Right lobe of liver (tissue), 6 donors: ENCODE measurements around the gene TMEM106C. TPM values are rescaled to one million over a fixed set of nuclear protein-coding genes. Genes with fewer than 3 reads are reported as not detected.

ENCODE experiments used
- ATAC-seq, 4 donors: fragments of 200-7000 bp; cut with Tn5 transposase; one replicate each; pipeline ENCODE4 v1.9.1; 2020; ENCODE audit warnings: mild to moderate bottlenecking in 4 of 4, moderate library complexity in 4 of 4
- DNase-seq, 3 donors: peaks; one replicate each; pipeline ENCODE4 v3.0.0-alpha.2; 2020
- H3K27ac ChIP-seq, 3 donors: fragments of 200-600 bp; one replicate each; pipeline ENCODE4 v1.8.0; 2022
- H3K27me3 ChIP-seq, 2 donors: fragments of 200-600 bp; one replicate each; pipeline ENCODE4 v1.8.0; 2022
- H3K36me3 ChIP-seq, 4 donors: fragments of 200-600 bp; sonication (generic) in 1 of 4; one replicate each; pipeline versions ENCODE4 v1.5.1 to v1.8.0; 2017 to 2022; ENCODE audit warnings: control low read depth in 1 of 4
- H3K4me1 ChIP-seq, 4 donors: fragments of 200-600 bp; sonication (generic) in 1 of 4; one replicate each; pipeline versions ENCODE4 v1.5.1 to v1.8.0; 2017 to 2022; ENCODE audit warnings: control low read depth in 1 of 4
- H3K4me3 ChIP-seq, 3 donors: fragments of 200-600 bp; one replicate each; pipeline ENCODE4 v1.8.0; 2022
- H3K9me3 ChIP-seq, 4 donors: fragments of 200-600 bp; sonication (generic) in 1 of 4; one replicate each; pipeline versions ENCODE4 v1.5.1 to v1.8.0; 2017 to 2022; ENCODE audit warnings: control low read depth in 1 of 4
- CTCF ChIP-seq, 4 donors: fragments of 200-600 bp in 3 of 4; fragments of 450-650 bp in 1 of 4; IDR thresholded peaks; one replicate each; pipeline versions ENCODE4 v1.5.1 to v1.8.0; 2016 to 2022; ENCODE audit warnings: antibody characterized with exemption in 4 of 4, mild to moderate bottlenecking in 2 of 4
- POLR2A ChIP-seq: fragments of 450-650 bp; IDR thresholded peaks from one replicate; pipeline ENCODE4 v1.6.1; 2017; ENCODE audit warnings: antibody characterized with exemption, mild to moderate bottlenecking
- WGBS: methylation state at CpG from one replicate; pipeline ENCODE4 v1.1.6; 2018; ENCODE audit warnings: low coverage, low lambda C conversion rate; ENCODE audit not compliant: insufficient coverage; ENCODE audit errors: missing lambda C conversion rate; 5-methylcytosine and 5-hydroxymethylcytosine counted together
- intact Hi-C, 2 donors: fragments of 100-400 bp; cut with DNase I; formaldehyde crosslinking; loops; one replicate each; pipeline versions ENCODE4 v1.11.2 to v1.14.1; 2022
- total RNA-seq, 6 experiments: library from RNA; depleted of rRNA in 2 of 6; stranded (reverse); fragments of >200 nt in 2 of 6; fragmentation: NEBNext Ultra II Directional in 3 of 6; extraction: Animal tissue kit (Norgen Biotek cat#: 25700) in 3 of 6; gene quantifications; one replicate each; pipeline versions ENCODE4 v1.1.0 to v1.2.4, GENCODE V29; 2016 to 2023
- donor health status: DM: no; HTN: yes; CAD: no.
- donor health status: DM: no; HTN: no; CAD: no.
- donor health status: DM: no; HTN: no; CAD: no.
- donor health status: DM: no; HTN: yes; CAD: no.
- donor health status: DM: no; HTN: yes; CAD: no.

TMEM106C gene
- total RNA-seq, 6 experiments from 2014 or later = 13.8 to 55.6 (median 34.7) TPM

- no peaks in the 10 kb centered on the region for H3K9me3 ChIP-seq
- no peaks in the 10 kb centered on the region for H3K27me3 ChIP-seq
- DNase-seq (no peak), ATAC-seq (no peak)
- H3K4me3 ChIP-seq = no peak overlapping the region
- TF ChIP-seq CTCF (IDR thresholded peaks at IDR 0.05) (no peak), POLR2A (no peak)
- no peak overlapping the region for H3K27ac ChIP-seq
- intact Hi-C loops = no loop called here
- WGBS = 53% methylated on average over 23 of the region's 31 CpGs
- H3K4me1 ChIP-seq = no peaks in the 10 kb centered on the region
- H3K36me3 ChIP-seq = no peaks in the 10 kb centered on the region
Observed at GRCh38 chr12:47942614-47943225, 20.7 kb upstream of the TMEM106C start.

- no peak for ATAC-seq
- no peak for DNase-seq
Observed at GRCh38 chr12:47943623-47944340, 19.6 kb upstream of the TMEM106C start.

GRCh38 chr12:47944685-47945340 lies 18.6 kb upstream of the TMEM106C start:
- no peak for ATAC-seq
- intact Hi-C loops = no loop called here
- Histone ChIP-seq H3K4me1 (peaks cover 0 to 9% (median 3%) of the 10 kb centered on the region in 4 donors), H3K9me3 (no peaks in the 10 kb centered on the region), H3K27ac (no peak overlapping the region), H3K27me3 (no peaks in the 10 kb centered on the region), H3K36me3 (no peaks in the 10 kb centered on the region), H3K4me3 (no peak overlapping the region)
- TF ChIP-seq CTCF (IDR thresholded peaks at IDR 0.05) = no peak
- TF ChIP-seq POLR2A = no peak
- 83% methylated on average over 5 of the region's 6 CpGs for WGBS
- DNase-seq = no peak

More at GRCh38 chr12:47943623-47944340, 19.6 kb upstream of the TMEM106C start:
- Histone ChIP-seq H3K27ac (no peak overlapping the region), H3K9me3 (no peaks in the 10 kb centered on the region), H3K4me1 (peaks cover 0 to 2% (median under 1%) of the 10 kb centered on the region in 4 donors), H3K4me3 (no peak overlapping the region), H3K36me3 (no peaks in the 10 kb centered on the region), H3K27me3 (no peaks in the 10 kb centered on the region)
- TF ChIP-seq POLR2A (no peak), CTCF (IDR thresholded peaks at IDR 0.05) (no peak)
- WGBS = 62% methylated on average over 4 of the region's 12 CpGs
- intact Hi-C loops = no loop called here

GRCh38 chr12:47945341-47945728 lies 18.1 kb upstream of the TMEM106C start:
- Histone ChIP-seq H3K36me3 (no peaks in the 10 kb centered on the region), H3K27me3 (no peaks in the 10 kb centered on the region), H3K9me3 (no peaks in the 10 kb centered on the region), H3K27ac (no peak overlapping the region), H3K4me3 (no peak overlapping the region), H3K4me1 (peaks cover 0 to 10% (median 4%) of the 10 kb centered on the region in 4 donors)
- no peak for ATAC-seq
- no peak for DNase-seq
- WGBS = 50% methylated on average over 1 of the region's 1 CpG
- no peak for TF ChIP-seq CTCF (IDR thresholded peaks at IDR 0.05)
- TF ChIP-seq POLR2A = no peak
- intact Hi-C loops = no loop called here
